HG02798 (cell line): Measurements from ENCODE around the gene ATP6V1E1.
"Not testable (repeated sequence)": the region's sequence is repeated elsewhere in the genome, so short reads cannot be mapped to it uniquely, and the experiment has no call there.

Experiments used
- ATAC-seq: cut with Tn5 transposase; IDR thresholded peaks from one replicate; pipeline ENCODE4 v1.9.1; 2021; ENCODE audit warnings: mild to moderate bottlenecking; ENCODE audit not compliant: unreplicated experiment, poor library complexity

Gene ATP6V1E1

DNA sequence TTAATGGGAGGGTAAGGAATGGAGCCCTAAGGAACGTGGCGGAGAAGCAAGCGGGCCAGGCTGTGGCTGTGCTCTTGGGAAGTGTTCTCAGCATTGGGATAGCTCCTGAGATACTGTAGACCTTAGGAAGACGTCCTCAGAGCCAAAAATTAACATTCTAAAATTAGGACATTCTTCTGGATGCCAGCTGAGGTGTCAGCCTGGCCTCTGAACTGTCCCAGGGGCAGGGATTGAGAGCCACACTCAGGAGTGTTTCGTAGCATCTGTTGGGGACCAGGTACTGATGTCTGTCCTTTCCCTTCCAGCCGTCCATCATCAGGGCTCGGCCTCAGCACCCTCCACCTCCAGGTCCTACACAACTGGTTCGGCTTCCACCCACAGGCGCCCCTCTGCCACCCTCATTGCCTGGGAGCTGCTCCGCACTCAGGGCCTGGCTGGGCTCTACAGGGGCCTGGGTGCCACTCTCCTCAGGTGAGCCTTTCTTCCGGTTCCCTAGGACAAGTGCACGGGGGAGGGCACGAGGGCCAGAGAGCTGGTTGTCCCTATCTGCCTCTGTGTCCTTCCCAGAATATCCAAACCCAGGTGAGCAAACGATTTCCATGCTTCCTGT is 41.6 kb downstream of the ATP6V1E1 start:
- ATAC-seq = no peak

DNA sequence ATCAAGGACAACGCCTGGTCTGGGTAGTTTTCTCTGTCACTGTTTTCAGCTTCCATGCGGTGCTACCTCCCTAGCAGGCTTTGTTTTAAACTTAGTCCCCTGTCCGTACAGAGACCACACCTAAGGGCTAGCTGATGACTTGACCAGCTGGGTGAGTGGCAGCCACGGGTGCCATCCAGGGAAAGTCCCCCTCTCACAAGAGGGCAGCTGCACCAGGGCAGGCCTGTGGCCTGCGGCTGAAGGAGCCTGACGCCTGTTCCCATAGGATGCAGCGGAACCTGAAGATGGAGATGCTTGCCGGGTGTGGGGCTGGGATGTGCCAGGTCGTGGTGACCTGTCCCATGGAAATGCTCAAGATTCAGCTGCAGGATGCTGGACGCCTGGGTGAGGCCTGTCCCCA is 45.4 kb downstream of the ATP6V1E1 start:
- no peak for ATAC-seq

DNA sequence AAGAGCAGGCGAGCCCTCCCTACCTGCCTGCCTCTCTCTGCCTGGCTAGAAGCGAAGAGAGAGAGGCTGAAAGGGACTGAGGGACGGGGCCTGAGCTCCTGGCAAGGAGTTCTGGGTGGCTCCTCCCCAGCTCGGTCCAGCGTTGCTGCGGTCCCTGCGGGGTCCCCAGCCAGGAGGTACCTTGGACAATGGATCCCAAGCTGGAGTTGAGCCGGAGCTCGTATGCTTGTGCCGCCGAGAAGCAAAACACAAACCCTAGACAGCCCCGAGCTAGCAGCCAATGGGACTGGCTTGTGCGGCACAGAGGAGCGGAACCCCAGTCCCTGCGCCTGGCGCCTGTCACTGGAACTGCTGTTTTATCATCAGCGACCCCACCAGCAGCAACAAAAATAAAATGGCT is 46.9 kb downstream of the ATP6V1E1 start:
- ATAC-seq = no peak

DNA sequence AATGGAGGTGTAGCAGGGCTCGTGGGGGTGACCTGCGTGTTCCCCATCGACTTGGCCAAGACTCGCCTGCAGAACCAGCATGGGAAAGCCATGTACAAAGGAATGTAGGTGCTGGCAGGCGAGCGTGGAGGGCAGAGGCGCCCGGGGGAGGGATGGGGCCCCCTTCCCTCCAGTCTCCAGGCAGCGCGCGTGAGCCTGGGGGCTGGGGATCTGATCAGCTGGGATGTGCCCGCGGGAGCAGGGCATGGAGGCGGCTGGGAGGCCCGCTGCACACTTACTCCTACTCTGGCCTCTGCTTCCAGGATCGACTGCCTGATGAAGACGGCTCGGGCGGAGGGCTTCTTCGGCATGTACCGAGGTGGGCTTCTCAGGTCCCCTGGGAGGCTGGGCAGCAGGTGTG is 47.5 kb downstream of the ATP6V1E1 start:
- ATAC-seq = no peak

DNA sequence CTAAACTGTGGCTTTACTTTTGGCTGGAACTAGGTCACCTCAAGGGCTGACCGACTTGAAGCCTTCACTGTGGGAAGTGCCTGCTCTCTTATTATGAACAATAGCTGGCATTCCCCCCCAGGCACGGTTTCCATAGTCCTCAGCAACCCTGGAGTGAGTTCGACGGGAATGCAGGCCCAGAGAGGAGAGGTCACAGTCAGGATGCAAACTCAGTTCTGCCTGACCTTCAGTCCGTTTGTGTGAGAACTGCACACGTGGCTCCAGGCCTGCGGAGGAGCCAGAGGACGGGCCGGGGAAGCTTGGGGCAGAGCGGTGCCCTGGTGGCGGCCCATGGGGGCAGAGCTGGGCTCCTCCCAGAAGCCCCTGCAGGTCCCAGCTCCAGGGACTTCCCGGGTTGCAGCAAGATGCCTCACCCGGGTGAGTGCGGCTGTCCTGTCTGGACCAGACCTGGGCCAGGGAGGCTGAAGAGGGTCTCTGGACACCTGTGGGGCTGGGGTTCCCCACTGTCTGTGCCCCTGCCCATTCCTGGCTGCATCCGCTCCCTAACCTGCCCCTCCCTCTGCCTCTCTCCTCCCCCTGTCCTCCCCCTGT is 48.0 kb downstream of the ATP6V1E1 start:
- ATAC-seq = no peak

DNA sequence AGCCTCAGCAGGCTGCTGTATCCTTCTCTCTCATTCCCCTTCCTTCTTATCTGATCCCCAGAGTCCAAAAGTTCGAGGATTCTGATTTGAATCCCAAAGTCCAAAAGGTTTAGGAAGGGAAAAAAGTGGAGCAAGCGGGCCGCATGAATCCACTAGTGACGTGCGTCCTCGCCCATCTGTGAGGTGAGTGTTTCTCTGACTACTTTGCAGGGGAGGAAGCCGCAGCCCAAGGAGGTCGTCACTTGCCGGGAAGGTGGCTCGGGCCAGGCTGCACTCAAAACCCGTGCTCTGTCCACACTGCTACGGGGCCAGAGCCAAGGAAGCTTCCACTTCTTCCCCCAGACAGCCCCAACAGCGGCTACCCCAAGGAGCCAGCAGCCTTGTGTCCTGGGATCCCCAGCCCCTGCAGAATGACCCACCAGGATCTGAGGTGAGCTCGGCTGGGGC is 49.0 kb downstream of the ATP6V1E1 start:
- no peak for ATAC-seq

DNA sequence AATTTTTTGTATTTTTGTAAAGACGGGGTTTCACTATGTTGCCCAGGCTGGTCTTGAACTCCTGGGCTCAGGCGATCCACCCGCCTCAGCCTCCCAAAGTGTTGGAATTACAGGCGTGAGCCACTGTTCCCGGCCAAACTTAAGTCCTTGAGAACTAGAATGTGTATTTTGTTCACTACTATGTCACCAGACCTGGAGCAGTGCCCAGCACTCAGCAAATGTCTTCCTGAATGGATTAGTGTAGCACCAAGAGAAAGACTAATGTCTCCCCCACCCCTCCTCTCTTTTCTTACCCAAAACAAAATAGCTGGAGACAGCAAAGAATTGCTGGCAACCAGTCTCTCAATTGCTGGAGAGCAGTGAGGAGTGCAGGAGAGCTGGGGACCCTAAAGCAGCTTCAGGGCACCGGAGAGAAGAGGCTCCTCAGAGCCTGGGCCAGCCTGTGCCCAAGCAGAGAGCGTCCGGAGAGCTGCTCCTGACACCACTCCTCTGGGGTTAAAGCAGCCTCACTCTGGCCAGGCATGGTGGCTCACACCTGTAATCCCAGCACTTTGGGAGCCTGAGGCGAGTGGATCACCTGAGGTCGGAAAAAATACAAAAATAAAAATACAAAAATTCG is 50.3 kb downstream of the ATP6V1E1 start:
- ATAC-seq = no peak

DNA sequence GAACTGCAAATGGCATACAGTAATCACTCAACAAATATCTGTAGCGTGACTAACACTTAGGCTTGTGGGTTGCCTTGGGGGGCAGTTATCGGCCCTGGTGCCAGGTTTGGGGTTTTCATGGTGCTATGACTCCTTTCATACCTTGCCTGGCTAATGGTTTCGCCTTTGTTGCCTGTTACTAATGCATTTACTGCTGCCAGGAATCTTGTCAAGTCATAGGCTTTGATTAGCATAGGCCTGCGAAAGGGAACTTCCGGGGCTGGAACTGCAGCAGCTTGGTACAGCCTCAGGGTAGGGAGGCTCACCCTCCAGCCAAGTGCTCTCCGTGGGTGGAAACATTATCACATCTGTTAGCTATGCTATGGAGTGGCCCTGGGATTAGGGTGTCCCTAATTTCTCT is 52.1 kb downstream of the ATP6V1E1 start:
- no peak for ATAC-seq

DNA sequence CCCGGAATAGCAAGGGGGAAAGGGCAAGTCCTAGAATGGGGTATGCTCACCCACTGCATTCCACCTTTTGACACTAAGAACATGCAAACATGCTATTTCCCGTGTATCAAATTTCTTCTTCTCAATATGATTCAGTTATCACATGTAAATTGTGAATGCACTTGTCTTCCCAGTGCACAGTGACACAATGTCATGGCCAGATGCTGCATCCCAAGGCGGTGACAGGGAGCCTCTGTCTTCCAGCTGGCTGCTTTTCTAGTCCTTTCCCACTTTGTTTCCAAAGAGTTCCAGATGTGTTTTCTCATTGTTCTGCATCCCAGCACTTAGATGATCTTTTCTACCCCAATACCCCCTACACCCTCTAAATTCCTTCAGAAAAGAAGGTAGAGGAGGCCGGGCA is 52.9 kb downstream of the ATP6V1E1 start:
- no peak for ATAC-seq

DNA sequence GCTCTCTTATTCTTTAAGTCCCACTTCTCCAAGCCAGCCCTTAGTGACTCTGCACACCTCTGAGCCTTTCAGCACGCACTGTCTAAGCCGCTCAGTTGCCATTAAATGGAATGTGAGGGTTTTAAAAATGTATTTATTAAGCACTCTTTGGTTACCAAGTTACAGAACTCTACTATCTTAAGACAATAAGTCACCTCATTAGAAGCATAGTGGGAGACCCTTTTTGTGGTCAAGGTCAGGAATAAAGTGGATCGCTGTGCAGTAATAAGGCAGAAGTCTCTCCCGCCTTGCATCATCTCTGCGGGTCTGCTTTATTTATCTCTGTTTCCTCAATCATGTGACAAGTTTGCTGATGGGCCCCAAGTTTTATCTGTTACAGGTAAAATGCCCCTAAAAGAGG is 53.4 kb downstream of the ATP6V1E1 start:
- no peak for ATAC-seq

DNA sequence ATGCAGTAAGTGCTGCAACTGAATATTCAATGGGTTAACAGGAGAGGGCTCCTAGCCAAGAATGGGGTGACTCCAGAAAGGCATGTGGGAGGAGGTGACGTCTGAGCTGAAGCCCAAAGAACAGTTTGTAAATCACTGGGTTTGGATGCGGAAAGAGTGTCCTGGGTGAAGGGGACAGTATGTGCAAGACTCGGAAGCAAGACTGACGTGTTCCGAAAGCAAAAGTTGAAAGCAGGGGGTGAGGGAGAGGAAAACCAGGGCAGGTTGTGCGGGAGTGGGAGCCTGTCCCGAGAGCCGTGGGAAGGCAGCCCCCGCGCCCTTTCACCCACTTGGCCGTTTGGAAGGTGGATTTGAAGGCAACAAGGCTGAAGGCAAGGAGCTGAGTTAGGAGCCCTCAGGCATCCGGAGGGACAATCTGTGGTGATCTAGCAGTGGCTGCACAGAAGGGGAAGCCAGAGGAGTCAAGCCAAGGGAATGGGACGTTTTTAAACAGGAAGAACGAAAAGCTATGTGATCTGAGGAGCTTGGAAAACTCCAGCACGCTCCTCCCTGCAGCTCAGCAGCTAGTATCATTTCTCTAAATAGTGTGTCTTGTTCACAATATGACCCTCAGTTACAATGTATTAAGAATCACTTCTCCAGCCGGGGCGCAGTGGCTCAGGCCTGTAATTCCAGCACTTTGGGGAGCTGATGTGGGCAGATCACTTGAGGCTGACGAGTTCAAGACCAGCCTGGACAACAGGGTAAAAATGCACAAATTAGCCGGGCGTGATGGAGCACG is 57.5 kb downstream of the ATP6V1E1 start:
- ATAC-seq = no peak

DNA sequence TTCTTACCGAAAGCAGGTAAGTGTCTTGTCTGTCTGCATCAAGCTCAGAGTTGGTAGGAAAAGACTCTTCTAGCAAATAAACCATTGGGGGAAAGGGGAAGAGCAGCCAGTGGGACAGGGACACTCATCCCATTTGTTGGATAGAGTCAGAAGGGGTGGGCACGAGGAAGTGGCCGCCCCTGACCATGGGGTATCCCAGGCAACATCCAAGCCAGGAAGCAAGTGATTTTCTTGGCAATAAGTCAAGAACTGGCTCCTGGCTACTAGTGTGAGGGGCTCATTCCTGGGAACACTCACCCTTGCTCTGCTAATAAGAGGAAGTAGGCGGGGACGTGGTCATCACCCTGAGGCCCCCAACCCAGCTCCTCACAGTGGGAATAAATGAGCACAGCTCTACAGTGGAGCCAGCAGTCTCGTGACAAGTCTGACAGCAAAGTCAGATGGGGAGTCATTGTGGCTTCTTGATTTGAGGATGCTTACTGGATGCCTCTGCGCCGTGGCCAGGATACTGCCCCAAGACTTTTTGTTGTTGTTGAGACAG is 58.5 kb downstream of the ATP6V1E1 start:
- ATAC-seq = no peak

DNA sequence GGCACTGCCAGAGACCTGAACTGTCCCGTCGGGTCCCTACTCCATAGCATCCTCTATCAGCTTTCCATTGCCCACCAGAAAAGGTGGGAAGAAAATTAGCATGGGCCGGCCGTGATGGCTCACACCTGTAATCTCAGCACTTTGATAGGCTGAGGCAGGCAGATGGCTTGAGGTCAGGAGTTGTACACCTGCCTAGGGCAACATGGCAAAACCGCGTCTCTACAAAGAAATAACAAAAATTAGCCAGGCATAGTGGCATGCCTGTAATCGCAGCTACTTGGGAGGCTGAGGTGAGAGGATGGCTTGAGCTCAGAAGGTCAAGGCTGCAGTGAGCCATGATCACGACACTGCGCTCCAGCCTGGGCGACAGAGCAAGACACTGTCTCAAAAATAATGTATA is 61.8 kb downstream of the ATP6V1E1 start:
- no peak for ATAC-seq

DNA sequence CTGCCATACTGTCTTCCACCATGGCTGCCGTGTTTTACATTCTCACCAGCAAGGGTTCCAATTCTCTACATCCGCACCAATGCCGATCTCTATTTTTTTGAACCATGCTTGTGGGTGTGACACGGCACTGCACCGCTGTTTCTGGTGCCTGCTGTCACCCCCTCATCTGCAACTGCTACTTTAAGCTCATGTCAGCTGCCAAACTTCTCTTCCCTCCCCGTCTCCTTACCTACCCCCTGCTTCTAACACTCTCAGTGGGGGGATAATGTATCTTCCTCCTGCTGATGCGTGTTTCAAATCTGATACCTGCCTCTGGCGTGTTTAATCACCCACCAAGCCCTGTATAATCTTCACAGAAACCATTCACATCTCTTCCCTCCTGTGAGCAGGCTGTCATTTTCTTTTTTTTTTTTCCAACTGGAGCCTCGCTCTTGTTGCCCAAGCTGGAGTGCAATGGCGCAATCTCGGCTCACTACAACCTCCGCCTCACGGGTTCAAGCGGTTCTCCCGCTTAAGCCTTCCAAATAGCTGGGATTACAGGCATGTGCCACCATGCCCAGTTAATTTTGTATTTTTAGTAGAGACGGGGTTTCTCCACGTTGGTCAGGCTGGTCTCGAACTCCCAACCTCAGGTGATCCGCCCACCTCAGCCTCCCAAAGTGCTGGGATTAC is 62.4 kb downstream of the ATP6V1E1 start:
- ATAC-seq = not testable (repeated sequence)

DNA sequence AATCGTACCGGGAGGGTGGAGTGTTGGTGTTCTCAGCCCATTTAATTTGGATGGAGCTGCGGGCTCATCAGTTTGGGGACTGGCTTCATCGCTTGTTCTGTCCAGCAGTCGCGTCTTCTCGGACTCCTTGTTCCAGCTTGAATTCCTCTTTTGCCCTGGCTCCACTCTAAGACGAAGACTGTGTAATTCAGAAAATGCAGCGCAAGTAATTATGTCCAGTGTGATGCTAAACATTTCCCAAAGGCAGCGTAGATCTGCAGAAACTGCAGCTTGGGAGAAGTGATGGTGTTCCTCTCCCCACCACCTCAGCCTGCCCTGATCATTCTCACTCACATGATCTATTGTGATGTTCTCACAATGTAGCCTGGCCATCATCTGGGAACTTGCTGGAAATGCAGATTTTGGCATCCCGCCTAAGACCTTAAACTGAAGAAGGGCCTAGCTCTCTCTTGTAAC is 64.6 kb downstream of the ATP6V1E1 start:
- no peak for ATAC-seq

DNA sequence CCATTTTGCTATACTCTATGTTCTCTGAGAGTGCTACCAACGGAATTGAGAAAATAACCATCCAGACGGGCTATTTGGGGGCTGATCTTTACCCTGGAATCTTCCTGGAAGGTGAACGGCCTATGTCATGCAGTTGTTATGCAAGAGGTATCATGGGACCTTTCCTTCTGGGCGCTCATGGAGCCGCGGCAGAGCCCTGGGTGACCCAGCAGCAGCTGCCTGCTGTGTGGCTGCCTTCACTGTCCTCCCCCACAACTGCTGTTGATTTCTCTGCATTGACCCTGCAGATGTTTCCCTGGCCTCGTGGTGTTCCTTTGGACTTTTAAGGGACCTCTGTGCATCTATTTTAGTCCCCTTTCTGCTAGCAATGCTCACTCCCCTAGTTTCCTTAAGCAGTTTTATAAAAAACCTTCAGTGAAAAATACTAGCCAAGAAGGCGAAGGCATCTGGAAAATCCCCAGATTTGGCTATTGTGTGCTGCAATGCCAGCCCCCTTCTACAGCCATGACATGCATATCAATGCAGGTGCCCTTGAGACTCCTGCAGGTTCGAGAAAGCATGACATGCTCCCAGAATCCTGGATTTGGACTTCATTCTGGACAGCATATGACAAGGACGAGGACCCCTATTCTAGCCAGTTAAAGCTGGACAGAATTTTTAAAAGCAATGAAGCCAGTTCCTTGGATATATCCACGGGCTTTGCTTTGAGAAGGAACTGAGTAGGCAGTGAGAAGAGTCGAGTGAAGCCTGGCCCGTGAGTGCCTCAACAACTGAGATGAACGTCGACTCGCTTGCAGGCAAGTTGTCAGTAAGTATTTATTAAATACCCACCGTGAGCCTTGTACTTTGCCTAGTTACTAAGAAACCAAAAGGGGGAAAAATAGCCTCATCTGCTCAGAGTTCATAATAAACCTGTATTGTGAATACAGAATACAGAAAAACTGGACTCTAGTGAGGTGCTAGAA is 65.4 kb downstream of the ATP6V1E1 start, which contains the start of gene SLC25A18:
Gene SLC25A18, plus strand, starts transcription at position 593 of the 965 bp plus-strand sequence. CDS start 16,447 bp downstream, outside the sequence.
- no peak for ATAC-seq

DNA sequence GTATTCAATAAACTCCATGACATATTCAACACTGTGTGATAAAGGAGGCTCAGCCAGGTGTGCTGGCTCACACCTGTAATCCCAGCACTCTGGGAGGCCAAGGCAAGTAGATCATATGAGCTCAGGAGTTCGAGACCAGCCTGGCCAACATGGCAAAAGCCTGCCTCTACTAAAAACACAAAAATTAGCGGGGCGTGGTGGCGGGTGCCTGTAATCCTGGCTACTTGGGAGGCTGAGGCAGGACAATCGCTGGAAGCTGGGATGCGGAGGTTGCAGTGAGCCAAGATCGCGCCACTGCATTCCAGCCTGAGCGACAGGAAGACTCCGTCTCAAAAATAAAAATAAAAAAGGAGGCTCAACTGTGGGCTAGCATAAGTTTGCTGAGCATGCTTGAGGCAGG is 69.4 kb downstream of the ATP6V1E1 start:
- no peak for ATAC-seq

DNA sequence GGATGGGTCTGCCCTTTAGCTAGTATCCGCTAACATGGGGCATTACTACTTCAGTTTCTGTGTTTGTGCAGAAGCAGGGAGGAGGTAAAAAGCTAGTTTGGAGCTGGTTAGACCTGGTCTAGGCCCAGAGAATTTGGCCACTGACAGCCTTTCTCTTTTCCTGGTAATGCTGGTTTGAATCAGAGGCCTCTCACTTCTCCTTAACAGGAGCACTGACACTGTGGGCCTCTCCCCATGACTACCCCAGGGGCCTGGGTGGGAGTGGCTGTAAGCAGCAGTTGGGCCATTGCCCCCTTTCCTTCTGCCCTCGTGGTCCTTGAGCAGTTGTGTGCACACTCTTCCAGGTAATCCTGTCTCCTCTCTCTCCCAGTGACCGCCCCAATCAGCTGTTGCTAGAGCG is 73.7 kb downstream of the ATP6V1E1 start:
- ATAC-seq = no peak

DNA sequence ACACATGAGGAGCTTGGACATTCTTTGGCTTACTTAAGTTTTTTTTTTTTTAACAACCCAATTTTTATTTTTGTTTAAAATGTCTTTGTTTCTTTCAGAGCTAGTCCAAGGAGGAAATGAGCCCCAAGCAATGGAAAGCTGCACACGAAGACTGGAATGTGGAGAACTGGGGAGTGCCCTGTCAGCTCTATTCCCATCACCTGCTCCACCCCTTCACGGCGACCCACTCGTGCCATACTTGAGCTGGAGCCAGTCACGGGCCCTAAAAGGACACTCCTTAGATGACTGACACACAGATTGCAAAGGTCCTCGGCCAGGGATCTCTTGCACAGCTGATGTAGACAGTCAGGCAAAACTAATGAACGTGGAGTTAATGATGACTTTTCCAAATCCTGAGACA is 75.8 kb downstream of the ATP6V1E1 start:
- no peak for ATAC-seq
